Peyer's patch (tissue), 4 donors: ENCODE data around the gene LRRC45. TPM values are rescaled to one million over a fixed set of nuclear protein-coding genes. Genes with fewer than 3 reads are reported as not detected.

ENCODE experiments used
- DNase-seq, 3 donors: peaks; one replicate each; pipeline ENCODE4 v3.0.0-alpha.2; 2017 to 2019
- H3K27ac ChIP-seq, 4 donors: fragments of 200-600 bp; sonication (generic); one replicate each; pipeline ENCODE4 v1.5.1; 2016 to 2019
- H3K27me3 ChIP-seq, 2 donors: fragments of 200-600 bp; sonication (generic); one replicate each; pipeline ENCODE4 v1.5.1; 2019
- H3K36me3 ChIP-seq, 3 donors: fragments of 200-600 bp; sonication (generic); one replicate each; pipeline ENCODE4 v1.5.1; 2016 to 2019
- H3K4me1 ChIP-seq, 4 donors: fragments of 200-600 bp; sonication (generic); one replicate each; pipeline ENCODE4 v1.5.1; 2016 to 2019
- H3K4me3 ChIP-seq, 4 donors: fragments of 200-600 bp; sonication (generic); 1 replicate in 3 of 4; 2 replicates in 1 of 4; pipeline ENCODE4 v1.5.1; 2016 to 2019; ENCODE audit warnings: mild to moderate bottlenecking in 1 of 4
- H3K9me3 ChIP-seq, 4 donors: fragments of 200-600 bp; sonication (generic); one replicate each; pipeline ENCODE4 v1.5.1; 2016 to 2019; ENCODE audit warnings: mild to moderate bottlenecking in 1 of 4
- POLR2A ChIP-seq, 2 donors: fragments of 450-650 bp; IDR thresholded peaks; one replicate each; pipeline ENCODE4 v1.5.1; 2017; ENCODE audit warnings: antibody characterized with exemption in 2 of 2, mild to moderate bottlenecking in 2 of 2, moderate library complexity in 2 of 2
- total RNA-seq, 4 donors: library from RNA; depleted of rRNA; stranded (reverse); fragments of >200 nt; gene quantifications; one replicate each; pipeline ENCODE4 v1.1.0, GENCODE V29; 2016
- TF ChIP-seq, protein P1 (sequence below), 6 experiments: fragments of 450-650 bp in 4 of 6; fragments of 200-600 bp in 2 of 6; sonication (generic) in 1 of 6; IDR thresholded peaks; one replicate each; pipeline ENCODE4 v1.5.1; 2017 to 2019; ENCODE audit warnings: antibody characterized with exemption in 6 of 6, mild to moderate bottlenecking in 3 of 6, moderate library complexity in 1 of 6

LRRC45 gene
- total RNA-seq, 4 donors from 2014 or later: 15.5 to 74.3 (median 23.1) TPM

- no peak overlapping the region for H3K27ac ChIP-seq
- TF ChIP-seq POLR2A (IDR thresholded peaks at IDR 0.05): no peak
- TF ChIP-seq, protein P1, sequence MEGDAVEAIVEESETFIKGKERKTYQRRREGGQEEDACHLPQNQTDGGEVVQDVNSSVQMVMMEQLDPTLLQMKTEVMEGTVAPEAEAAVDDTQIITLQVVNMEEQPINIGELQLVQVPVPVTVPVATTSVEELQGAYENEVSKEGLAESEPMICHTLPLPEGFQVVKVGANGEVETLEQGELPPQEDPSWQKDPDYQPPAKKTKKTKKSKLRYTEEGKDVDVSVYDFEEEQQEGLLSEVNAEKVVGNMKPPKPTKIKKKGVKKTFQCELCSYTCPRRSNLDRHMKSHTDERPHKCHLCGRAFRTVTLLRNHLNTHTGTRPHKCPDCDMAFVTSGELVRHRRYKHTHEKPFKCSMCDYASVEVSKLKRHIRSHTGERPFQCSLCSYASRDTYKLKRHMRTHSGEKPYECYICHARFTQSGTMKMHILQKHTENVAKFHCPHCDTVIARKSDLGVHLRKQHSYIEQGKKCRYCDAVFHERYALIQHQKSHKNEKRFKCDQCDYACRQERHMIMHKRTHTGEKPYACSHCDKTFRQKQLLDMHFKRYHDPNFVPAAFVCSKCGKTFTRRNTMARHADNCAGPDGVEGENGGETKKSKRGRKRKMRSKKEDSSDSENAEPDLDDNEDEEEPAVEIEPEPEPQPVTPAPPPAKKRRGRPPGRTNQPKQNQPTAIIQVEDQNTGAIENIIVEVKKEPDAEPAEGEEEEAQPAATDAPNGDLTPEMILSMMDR (IDR thresholded peaks at IDR 0.05): no peak
- H3K27me3 ChIP-seq: no peaks in the 10 kb centered on the region
- no peak for DNase-seq
- H3K9me3 ChIP-seq: no peaks in the 10 kb centered on the region
- no peak overlapping the region for H3K4me3 ChIP-seq
- peaks cover 0 to 11% (median 8%) of the 10 kb centered on the region in 4 donors for H3K4me1 ChIP-seq
- peaks cover 0 to 31% (median 0%) of the 10 kb centered on the region in 3 donors for H3K36me3 ChIP-seq
Measured at GRCh38 chr17:82045936-82046484, 22.9 kb downstream of the LRRC45 start.

DNA sequence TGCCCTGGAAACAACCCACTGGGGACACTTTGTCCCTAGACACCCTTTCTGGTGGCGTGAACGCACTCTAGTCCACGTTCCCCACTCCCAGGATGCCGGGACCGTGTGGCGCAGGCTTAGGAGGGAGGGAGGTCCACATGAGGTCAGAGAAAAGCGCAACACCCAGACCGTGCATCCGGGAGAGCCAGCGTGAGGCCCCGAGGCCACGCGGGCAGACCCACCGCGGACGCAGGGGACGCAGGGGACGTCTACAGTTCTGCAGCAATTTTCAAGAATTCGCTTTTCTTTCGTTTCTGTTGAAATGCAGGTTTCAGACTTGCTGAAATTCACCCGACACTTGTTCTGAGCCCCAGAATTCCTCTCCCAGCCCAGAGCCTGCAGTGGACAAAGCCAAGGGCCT is 23.8 kb downstream of the LRRC45 start:
- H3K9me3 ChIP-seq: no peaks in the 10 kb centered on the region
- H3K4me1 ChIP-seq: peaks cover 0 to 12% (median 11%) of the 10 kb centered on the region in 4 donors
- no peak overlapping the region for H3K27ac ChIP-seq
- no peak overlapping the region for H3K4me3 ChIP-seq
- TF ChIP-seq, protein P1 (IDR thresholded peaks at IDR 0.05): no peak
- TF ChIP-seq POLR2A (IDR thresholded peaks at IDR 0.05): no peak
- no peak for DNase-seq
- H3K27me3 ChIP-seq: no peaks in the 10 kb centered on the region
- H3K36me3 ChIP-seq: peaks cover 0 to 31% (median 0%) of the 10 kb centered on the region in 3 donors

DNA sequence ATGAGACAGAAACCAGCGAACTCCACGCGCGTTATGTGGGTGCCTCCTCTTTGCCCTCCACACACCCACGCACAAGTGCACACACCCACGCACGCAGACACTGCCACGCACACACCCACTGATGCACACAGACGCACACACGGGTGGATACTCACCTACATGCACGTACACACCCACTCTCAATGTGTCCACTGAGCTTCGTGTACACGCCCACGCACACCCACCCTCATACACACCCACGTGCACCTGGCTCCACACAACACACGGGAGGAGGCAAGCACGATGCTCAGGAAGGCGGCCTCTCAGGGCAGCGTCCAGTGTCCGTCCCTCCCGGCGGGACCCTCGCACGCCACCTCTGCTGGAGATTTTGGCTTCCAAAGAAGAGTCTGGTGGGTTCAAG is 24.3 kb downstream of the LRRC45 start:
- H3K27ac ChIP-seq: no peak overlapping the region
- DNase-seq: no peak
- no peak overlapping the region for H3K4me3 ChIP-seq
- H3K27me3 ChIP-seq: no peaks in the 10 kb centered on the region
- no peak for TF ChIP-seq POLR2A (IDR thresholded peaks at IDR 0.05)
- TF ChIP-seq, protein P1 (IDR thresholded peaks at IDR 0.05): no peak
- peaks cover 0 to 15% (median 14%) of the 10 kb centered on the region in 4 donors for H3K4me1 ChIP-seq
- peaks cover 0 to 31% (median 0%) of the 10 kb centered on the region in 3 donors for H3K36me3 ChIP-seq
- no peaks in the 10 kb centered on the region for H3K9me3 ChIP-seq

- TF ChIP-seq POLR2A (IDR thresholded peaks at IDR 0.05): no peak
- TF ChIP-seq, protein P1 (IDR thresholded peaks at IDR 0.05): no peak
- no peak overlapping the region for H3K27ac ChIP-seq
- peaks cover 0 to 31% (median 0%) of the 10 kb centered on the region in 3 donors for H3K36me3 ChIP-seq
- no peaks in the 10 kb centered on the region for H3K9me3 ChIP-seq
- no peaks in the 10 kb centered on the region for H3K27me3 ChIP-seq
- H3K4me1 ChIP-seq: peaks cover 0 to 21% (median 20%) of the 10 kb centered on the region in 4 donors
- DNase-seq: no peak
- H3K4me3 ChIP-seq: no peak overlapping the region
Measured at GRCh38 chr17:82047914-82048570, 24.9 kb downstream of the LRRC45 start.

DNA sequence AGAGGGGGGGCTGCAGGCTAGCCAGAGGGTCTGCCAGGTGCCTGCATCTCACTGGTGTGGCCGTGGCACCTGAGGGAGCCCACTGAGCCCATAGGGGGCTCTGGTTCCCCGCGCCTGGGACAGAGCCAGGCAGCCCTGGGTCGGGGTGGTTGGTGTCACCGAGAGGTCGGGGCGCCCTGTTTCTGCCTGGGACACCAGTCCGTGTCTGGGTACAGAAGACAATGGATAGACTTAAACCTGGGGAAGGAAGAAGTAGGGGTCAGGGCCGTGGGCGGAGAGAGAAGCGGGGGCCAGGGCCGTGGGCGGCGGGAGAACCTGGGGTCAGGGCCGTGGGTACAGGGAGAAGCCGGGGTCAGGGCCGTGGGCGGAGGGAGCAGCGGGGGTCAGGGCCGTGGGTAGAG is 25.5 kb downstream of the LRRC45 start:
- no peak overlapping the region for H3K4me3 ChIP-seq
- H3K27ac ChIP-seq: no peak overlapping the region
- H3K4me1 ChIP-seq: peaks cover 0 to 27% (median 23%) of the 10 kb centered on the region in 4 donors
- DNase-seq: no peak
- no peaks in the 10 kb centered on the region for H3K9me3 ChIP-seq
- H3K27me3 ChIP-seq: no peaks in the 10 kb centered on the region
- peaks cover 0 to 32% (median 0%) of the 10 kb centered on the region in 3 donors for H3K36me3 ChIP-seq
- no peak for TF ChIP-seq POLR2A (IDR thresholded peaks at IDR 0.05)
- TF ChIP-seq, protein P1 (IDR thresholded peaks at IDR 0.05): no peak
